Lung microvascular endothelial cell (primary cell): ENCODE data around the gene GLTP. TPM values are rescaled to one million over a fixed set of nuclear protein-coding genes. Genes with fewer than 3 reads are reported as not detected.
A peak's percentile ranks its signal among the peaks of the same experiment; 100 is the strongest.

ENCODE experiments used
- DNase-seq, 2 donors: peaks; one replicate each; pipeline versions ENCODE4 v3.0.0 to v3.0.0-alpha.2; 2010; ENCODE audit warnings: low read depth in 2 of 2
- total RNA-seq: library from RNA; depleted of rRNA; stranded (reverse); fragments of >200 nt; gene quantifications from 2 replicates; pipeline ENCODE4 v1.2.1, GENCODE V29; 2014

The GLTP gene
- total RNA-seq, 1 donor from 2014 or later, result 44.6 TPM

DNA sequence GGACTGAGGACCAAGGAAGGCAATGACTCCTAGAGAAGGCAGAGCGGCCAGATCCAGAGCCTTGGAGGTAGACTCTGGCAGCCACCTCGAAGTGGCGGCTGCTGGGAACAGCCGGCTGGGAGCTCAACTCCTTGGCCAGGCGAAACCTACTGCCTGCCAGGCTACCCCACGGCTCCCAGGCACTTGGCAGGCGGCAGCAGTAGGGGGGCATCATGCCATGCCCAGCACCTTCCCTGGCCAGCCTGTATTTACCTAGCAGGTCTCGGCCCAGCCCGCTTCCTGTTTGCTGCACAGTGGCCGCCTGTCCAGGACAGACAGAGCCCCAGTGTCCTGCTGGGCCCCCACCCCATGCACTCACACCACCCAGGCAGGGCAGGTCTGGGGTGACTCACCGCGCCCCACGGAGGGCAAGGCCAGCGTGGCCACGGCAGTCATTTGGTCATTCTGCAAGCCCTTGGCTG is 57.4 kb downstream of the GLTP start:
- DNase-seq, result peak; percentile 8 to 19

DNA sequence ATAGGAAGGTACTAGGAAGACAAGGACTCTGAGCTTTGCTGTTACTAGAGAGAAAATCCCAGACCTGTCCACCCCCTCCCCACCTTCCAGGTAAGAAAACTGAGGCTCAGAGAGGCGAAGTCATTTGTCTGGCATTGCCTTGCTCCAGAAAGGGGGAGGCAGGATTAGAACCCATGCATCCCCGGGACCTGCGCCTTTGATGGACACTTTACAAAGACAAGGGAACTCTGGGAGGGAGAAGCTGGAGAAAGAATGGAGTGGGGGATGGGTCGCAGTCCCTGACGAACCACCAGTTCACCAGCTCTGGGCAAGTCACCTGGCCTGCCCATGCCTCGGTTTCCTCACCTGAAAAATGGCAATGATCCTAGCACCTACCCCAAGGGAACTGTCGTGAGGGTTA is 57.9 kb downstream of the GLTP start:
- DNase-seq, result no peak

DNA sequence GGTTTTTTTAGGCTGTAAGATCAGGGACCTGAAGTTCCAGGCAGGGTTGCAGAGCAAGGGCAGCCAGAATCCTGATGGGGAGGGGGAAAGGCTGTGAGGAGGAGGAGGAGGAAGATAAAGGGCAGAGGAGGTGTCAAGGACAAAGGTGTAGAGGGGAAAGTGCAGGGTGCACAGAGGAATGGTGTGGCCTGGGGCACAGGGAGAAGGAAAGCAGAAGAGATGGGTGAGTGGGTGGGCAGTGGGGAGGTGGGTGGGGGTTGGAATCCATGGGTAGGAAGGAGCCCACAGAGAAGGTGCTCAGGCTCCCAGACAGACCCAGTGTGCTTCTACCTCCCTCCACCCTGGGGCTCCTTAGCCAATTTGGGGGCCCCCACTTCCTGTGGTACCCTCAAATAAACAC is 58.4 kb downstream of the GLTP start:
- no peak for DNase-seq

DNA sequence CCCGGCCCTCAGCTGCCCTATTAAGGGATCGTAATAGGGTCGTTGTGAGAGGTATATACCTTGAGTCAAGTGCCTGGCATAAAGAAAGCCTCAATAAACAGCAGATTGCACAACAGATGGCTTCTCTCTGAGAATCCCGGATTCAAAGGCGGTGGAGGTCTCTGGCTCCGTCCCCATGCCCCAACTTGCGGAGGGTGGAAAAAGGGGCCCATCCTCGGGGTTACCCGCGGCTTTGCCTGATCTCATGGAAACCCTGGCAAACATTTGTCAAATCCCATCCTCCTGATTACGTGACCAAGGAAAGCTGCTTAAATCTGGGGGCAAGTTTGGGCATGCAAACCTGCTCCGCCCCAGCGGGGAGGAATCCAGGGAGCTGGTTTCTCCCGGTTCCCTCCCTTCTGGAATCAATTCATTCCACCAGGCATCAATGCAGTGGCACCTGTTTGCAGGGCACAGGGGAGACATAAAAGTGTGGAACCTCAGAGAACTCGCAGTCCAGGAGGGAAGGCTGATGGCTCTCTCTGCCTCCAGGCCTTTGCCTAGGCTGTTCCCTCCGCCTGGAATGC is 59.4 kb downstream of the GLTP start:
- no peak for DNase-seq

DNA sequence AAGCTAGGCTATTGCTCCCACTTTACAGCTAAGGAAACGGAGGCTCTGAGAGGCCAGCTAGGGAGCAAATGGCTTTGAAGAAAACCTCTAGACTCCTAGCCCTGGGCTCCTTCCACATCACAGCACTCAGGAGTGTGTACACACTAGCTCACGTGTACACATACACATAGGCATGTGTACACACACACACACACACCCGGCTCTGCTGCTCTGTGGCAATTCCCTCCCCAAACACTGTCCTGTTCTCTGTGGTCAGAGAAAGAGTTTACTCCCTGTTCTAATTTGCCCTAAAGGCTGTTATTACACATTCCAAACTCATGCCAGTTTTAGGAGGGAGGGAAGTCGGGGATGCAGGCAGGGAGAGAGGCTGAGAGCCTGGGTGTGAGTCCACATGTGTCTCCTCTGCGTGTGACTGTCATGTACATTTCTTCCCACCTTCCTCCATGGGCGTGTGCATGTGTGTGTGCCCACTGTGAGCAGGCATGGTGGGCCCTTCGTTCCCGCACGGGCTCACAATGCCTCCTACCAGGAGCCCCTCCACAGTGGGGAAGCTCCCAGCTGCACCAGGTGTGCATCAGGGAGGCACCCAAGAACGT is 61.3 kb downstream of the GLTP start:
- no peak for DNase-seq

DNA sequence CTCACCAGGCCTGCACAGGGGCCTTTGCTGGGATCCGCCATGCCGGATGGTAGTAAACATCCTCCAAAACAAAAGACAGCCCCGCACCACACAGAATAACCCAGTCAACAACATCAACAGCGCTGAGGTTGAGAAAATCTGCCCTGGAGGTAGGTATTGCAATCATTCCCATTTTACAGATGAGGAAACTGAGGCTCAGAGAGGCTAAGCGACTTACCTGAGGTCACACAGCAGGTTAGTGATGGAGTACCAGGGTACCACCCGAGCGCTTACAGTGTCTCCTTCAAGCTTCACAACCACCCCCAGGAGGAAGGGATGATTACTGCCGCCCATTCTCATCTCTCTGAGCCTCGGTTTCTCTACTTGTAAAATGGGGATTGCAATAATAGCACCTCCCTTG is 62.1 kb downstream of the GLTP start:
- no peak for DNase-seq

DNA sequence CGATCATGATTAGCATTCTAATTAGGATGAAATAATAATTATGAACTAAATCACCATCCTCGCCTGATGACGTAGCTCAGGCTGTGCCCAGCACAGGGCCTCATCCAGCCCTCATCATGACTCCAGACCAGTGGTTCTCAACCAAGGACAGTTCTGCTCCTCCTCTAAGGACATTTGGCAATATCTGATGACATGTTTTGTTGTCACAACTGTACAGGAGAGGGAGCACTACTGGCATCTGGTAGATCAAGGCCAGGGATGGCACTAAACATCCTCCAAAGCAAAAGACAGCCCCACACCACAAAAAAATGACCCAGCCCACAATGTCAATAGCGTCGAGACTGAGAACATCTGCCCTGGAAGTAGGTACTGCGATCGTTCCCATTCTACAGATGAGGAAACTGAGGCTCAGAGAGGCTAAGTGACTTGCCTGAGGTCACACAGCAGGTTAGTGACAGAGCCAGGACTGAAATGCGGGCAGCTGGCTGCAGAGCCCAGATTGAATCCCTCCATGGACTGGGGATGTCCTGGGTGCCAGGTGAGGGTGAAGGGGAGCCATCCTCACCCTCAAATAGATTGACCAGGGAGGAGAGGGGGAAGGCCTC is 62.6 kb downstream of the GLTP start:
- DNase-seq, result no peak

DNA sequence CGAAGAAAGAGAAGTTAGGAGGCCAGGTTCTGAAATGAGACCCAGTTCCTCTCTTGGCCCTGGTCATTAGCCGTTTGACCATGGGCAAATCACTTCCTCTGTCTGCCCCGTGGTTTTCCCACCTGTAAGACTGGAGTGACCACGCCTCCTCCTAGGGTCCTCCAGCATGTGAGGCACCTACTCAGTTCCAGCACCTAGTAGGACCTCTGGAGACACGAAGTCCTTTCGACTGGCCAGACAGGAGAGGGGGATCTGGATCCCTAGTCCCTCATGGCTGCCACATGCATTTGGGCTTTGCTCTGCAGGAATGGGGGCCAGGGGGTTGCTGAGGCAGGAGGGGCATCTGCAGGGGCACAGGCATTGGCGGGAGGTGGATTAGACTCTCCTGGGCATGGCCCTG is 63.5 kb downstream of the GLTP start:
- no peak for DNase-seq

DNA sequence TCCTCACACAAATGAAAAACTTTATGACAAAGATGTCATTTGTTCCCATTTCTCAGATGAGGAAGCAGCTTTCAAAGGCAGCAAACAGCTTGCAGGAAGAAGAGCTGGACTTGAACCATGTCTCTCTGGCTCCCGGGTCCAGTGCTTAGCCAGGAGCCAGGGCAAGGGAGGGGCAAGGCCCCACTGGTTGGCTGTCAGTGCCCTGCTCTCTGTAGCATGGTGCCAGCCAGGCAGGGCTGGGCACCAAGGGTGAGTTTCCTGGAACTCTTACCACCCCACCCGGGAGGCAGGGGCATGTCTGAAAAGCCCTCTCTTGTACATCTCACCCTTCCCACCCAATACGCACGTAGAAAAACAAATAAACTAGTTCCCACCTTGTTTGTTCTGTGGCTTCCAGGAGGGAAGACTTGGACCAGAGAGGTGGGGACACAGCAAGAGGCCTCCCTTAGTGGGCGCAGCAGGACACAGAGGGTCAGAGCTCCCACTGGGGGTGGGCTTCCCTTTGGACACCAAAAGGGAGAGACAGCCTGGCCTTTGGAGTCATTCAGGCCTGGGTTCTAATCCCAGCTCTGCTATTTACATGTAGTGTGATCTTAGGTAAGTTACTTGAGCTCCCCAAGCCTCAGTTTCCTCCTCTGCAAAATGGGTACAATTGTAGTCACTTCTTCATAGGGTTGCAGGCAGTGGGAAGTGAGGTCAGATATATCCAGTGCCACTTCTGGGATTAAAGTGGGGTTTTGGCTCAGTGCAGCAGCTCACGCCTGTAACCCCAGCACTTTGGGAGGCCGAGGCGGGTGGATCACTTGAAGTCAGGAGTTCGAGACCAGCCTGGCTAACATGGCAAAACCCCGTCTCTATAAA is 64.4 kb downstream of the GLTP start:
- DNase-seq, result no peak

DNA sequence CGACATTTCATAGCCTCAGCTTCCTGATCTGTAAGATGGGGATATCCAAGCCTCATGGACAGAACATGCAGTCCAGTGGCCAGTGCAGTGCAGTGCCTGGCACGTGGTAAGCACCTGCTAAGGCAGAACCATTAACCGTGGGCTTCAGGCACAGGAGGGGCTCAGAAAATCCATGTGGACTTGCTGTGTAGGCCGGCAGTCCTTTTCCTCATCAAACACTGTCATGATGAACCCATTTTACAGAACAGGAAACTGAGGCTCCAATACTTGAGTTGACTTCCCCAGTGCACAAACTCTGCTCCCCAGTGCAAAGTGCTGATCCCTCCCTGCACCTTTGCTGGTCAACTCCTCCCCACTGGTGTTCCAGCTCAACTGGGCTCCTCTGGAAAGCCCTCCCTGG is 65.1 kb downstream of the GLTP start:
- no peak for DNase-seq

DNA sequence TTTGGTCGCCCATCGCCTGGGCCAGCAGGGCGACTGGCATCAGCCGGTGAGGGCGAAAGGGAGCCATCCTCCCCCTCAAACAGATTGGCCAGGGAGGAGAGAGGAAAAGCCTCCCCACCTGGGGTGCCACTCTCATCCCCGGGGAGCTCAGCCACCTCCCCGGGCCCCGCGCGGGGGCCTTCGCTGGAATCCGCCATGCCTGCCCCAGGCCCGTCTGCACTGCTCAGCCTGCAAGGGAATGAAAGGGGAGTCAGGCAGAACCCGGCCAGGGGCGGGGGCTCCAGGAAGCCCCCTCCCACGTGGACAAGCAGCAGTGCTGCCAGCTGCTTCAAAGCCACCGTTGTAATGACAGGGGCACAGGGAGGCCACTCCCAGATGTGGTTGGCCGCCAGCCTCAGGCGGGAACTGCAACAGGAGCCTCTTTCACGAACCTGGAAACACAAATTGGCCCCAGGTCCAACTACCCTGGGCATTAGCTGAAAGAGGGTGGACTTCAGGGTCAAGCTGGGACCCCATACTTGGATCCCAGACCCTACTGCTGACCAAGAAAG is 65.7 kb downstream of the GLTP start:
- DNase-seq, result no peak

DNA sequence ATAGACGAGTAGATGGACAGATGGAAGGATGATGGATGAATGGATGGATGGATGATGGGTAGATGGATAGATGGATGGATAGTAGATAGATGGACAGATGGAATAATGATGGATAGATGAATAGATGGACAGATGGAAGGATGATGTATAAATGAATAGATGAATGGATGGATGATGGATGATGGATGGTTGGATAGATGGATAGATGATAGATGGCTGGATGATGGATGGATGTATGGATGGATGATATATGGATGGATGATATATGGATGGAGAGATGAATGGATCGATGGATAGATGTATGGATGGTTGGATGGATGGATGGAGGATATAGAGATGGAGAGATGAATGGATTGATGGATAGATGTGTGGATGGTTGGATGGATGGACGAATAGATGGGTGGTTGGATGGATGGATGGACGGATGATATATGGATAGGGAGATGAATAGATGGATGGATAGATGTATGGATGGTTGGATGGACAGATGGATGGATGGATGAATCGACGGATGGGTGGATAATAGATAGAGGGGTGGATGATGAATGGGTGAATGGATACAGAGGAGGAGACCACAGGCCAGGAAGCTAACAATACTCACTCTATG is 66.4 kb downstream of the GLTP start:
- no peak for DNase-seq

DNA sequence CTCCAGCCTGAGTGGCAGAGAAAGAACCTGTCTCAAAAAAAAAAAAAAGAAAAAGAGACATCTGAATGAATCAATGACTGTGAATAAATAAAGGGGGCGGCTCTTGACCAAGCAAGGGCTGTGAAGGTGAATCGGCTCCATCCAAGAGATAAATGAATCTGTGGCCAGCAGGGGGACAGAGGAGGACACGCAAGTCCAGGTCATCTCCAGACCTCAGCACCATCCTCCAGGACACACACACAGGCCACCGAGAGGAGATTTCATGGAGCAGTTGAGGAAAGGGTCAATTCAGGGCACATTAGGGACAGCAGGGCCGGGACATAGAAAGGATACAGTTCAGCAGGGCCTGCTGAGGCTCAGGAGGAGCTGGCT is 68.7 kb downstream of the GLTP start:
- peak in 1 of 2 donors; percentile 19 for DNase-seq

DNA sequence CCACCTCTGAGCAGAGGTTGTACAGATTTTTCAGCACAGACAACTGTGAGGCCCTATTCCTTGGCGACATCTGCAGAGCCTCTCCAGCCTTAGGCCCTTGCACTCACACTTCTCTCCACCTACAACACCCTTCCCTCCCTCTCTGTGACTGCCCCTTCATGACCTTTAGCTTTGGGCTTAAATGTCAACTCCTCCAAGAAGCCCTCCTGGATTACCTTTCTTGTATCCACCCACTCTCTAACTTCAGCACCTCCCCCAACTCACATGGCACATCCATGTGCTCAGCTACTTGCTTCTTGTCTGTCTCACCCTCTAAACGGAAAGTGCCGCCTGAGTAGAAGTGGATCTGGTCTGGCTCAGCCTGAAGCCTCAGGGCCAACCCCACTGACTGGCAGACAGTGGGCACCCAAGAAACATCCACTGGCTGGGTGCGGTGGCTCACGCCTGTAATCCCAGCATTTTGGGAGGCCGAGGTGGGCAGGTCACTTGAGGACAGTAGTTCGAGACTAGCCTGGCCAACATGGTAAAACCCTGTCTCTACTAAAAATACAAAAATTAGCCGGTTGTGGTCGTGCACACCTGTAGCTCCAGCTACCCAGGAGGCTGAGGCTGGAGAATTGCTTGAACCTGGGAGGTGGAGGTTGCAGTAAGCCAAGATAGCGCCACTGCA is 69.3 kb downstream of the GLTP start:
- no peak for DNase-seq

DNA sequence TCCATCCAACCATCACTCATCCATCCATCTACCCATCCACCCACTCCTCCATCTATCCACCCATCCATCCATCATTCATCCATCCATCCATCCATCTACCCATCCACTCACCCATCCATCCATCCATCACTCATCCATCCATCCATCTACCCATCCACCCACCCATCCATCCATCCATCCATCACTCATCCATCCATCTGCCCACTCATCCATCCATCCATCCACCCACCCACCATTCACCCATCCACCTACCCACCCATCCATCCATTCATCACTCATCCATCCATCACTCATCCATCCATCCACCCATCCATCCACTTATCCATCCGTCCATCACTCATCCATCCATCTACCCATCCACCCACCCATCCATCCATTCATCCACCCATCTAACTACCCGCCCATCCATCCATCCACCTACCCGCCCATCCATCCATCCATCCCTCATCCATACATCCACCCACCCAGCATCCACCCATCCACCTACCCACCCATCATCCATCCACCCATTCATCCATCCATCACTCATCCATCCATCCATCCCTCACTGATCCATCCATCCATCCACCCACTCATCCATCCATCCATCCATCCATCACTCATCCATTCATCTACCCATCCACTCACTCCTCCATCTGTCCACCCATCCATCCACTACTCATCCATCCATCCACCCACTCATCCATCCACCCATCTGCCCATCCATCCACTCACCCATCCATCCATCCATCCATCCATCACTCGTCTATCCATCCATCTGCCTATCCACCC is 71.3 kb downstream of the GLTP start:
- DNase-seq, result no peak

DNA sequence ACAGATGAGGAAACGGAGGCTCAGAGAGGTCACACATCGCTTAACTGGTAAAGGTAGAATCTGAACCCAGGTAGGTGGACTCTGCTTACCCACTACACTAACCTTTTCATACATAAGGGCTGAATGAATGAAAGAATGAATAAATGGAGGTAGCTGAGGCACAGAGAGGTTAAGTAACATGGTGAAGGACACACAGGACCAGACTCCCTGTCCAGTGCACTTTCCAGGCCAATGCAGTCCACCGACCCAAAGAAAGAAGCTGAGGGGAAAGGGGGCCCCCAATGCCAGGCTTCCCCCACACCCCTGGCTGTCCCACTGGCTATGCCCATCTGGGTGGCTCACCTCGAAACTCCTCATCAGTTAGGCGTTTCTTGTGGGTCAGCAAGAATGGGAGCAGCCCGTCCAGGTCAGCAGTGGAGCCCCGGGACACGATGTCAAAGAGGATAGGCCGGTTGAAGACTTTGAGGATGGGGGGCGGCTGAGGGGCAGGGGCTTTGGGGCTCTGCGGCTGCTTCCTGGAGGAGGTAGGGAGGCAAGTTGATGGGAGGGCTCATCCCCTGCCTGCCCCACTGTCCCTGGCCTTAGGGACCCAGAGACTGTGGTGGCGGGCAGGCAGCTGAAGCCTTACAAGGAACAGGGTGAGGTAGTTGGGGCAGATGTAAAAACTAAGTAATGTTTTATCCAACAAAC is 72.2 kb downstream of the GLTP start:
- DNase-seq, result no peak

DNA sequence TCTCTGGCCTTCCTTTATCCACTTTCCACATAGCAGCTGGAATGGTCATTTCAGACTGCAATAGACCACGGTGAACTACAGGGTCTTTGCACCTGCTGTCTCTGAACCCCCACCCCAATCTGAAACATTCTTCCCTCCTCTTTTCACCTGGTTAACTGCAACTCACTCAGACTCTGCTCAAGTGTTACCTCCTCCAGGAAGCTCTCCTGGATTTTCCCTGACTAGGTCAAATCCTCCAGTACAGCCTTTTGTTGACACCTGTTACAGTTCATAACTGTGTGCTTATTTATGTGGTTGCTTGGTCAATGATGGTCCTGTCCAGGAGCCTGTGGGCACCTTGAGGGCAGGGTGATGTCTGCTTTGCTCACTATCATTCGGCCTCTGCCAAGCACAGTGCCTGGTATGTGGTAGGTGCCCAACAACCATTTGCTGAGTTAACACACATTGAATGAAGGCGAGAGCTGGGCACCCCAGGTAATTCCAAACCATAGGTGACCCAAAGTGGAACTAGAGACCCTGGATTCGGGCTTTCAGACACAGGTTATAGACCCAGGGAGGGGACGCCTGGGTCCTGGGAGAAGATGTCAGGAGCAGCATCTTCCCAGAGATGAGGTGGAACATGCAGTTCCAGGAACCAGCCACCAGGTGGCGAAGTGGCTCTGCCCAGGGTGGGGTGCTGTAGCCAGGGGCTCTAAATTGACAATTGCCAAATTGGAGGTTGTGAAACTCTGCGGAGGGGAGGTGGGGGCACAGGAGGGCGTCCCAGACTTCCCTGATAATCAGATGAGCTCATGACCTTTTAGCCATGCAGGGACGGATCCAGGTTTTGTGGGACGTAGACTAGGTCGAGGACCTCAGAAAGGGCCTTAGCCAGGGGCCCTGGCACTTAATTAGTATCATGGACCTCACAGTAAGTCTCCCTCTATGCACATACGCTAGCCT is 75.2 kb downstream of the GLTP start:
- peak; percentile 60 for DNase-seq

DNA sequence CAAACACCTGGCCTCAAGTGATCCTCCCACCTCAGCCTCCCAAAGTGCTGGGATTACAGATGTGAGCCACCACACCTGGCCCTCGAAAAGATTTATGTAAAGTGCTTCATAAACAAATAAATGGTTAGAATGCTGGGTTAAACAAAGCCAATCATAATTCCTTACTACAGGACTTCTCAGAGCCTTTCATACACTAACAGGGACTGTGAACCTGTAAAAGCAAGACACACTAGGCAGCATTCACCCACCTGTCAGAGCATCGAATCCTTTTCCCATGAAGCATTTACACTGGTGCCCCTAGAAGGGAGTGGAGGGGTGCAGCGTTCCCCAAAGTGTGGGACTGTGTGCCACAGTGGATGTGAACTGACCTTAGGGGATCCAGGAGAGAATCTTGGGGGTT is 76.7 kb downstream of the GLTP start:
- DNase-seq, result no peak

DNA sequence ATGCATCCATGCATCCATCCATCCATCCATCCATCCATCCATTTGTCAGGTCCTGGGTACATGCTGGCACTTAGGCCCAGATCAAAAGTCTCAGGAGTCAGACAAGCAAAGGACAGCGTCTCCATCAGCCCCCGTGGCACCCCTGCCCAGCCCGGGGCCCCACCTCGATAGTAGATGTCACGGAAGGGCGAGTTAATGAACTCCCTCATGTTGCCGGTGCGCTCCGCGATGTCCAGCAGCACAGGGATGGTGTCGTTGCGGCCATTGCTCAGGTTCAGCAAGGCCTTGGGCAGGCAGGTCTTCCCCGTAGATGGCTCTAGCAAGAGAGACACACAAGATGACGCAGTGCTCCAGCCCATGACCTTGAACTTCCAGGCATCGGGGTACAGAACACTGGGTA is 77.5 kb downstream of the GLTP start:
- DNase-seq, result no peak
